ENCODE measurements around the gene TXLNA.

DNA sequence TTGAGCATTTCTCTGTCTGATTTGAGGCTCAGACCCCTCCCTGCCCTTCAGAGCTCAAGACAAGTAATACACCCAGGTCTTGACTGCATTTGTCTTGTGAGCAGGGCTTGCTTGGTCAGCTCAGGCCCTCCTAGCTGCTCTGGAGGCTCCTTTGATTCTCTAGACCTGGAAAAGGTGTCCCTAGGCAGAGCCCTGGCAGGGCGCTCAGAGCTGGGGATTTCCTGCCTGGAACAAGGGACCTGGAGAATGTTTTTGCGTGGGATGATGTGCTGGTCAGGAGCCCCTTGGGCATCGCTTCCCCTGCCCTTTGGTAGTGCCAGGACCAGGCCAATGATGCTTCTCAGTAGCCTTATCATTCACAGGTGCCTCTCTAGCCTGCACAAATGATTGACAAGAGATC is 16.1 kb downstream of the TXLNA start:
- TF ChIP-seq, protein P1, sequence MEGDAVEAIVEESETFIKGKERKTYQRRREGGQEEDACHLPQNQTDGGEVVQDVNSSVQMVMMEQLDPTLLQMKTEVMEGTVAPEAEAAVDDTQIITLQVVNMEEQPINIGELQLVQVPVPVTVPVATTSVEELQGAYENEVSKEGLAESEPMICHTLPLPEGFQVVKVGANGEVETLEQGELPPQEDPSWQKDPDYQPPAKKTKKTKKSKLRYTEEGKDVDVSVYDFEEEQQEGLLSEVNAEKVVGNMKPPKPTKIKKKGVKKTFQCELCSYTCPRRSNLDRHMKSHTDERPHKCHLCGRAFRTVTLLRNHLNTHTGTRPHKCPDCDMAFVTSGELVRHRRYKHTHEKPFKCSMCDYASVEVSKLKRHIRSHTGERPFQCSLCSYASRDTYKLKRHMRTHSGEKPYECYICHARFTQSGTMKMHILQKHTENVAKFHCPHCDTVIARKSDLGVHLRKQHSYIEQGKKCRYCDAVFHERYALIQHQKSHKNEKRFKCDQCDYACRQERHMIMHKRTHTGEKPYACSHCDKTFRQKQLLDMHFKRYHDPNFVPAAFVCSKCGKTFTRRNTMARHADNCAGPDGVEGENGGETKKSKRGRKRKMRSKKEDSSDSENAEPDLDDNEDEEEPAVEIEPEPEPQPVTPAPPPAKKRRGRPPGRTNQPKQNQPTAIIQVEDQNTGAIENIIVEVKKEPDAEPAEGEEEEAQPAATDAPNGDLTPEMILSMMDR (optimal IDR thresholded peaks at IDR 0.05 in 1 of 3, IDR thresholded peaks at IDR 0.05 in 1 of 3, conservative IDR thresholded peaks at IDR 0.05 in 1 of 3; ENCODE audit: extremely low read depth in 1 of 3, insufficient read depth in 2 of 3, low read length in 3 of 3) = no peak
- TF ChIP-seq EZH2 (IDR thresholded peaks at IDR 0.05; ENCODE audit: low read length) = no peak

Measured in keratinocyte (primary cell).